H9 (cell line): Measurements from ENCODE around the gene YPEL1. TPM values are rescaled to one million over a fixed set of nuclear protein-coding genes. Genes with fewer than 3 reads are reported as not detected.

Experiments used
- DNase-seq: peaks from one replicate; pipeline ENCODE4 v3.0.0-alpha.2; 2017
- H2AFZ ChIP-seq: one replicate; pipeline ENCODE4 v1.6.1; 2013; ENCODE audit warnings: mild to moderate bottlenecking, low read length, control low read depth, moderate library complexity
- H2AK5ac ChIP-seq: 2 replicates; pipeline ENCODE4 v1.6.1; 2013; ENCODE audit warnings: low read length, control low read depth, mixed read lengths; ENCODE audit not compliant: insufficient read length
- H2BK120ac ChIP-seq: one replicate; pipeline ENCODE4 v1.6.1; 2013; ENCODE audit warnings: low read depth, mild to moderate bottlenecking, low read length, control low read depth, inconsistent platforms; ENCODE audit not compliant: poor library complexity, severe bottlenecking
- H2BK12ac ChIP-seq: 2 replicates; pipeline ENCODE4 v1.6.1; 2013; ENCODE audit warnings: low read length, control low read depth, mixed read lengths, low read depth; ENCODE audit not compliant: insufficient read length
- H2BK15ac ChIP-seq: 2 replicates; pipeline ENCODE4 v1.6.1; 2013; ENCODE audit warnings: low read depth, low read length, control low read depth
- H2BK20ac ChIP-seq: one replicate; pipeline ENCODE4 v1.6.1; 2013; ENCODE audit warnings: low read depth, mild to moderate bottlenecking, low read length, control low read depth, inconsistent platforms; ENCODE audit not compliant: poor library complexity, severe bottlenecking
- H2BK5ac ChIP-seq: 2 replicates; pipeline ENCODE4 v1.6.1; 2013; ENCODE audit warnings: low read length, control low read depth, mixed read lengths; ENCODE audit not compliant: insufficient read length
- H3K14ac ChIP-seq: 2 replicates; pipeline ENCODE4 v1.6.1; 2013; ENCODE audit warnings: low read length, control low read depth; ENCODE audit not compliant: insufficient read depth
- H3K18ac ChIP-seq: 2 replicates; pipeline ENCODE4 v1.6.1; 2013; ENCODE audit warnings: low read depth, mild to moderate bottlenecking, mixed read lengths, low read length, control low read depth; ENCODE audit not compliant: insufficient read length
- H3K23ac ChIP-seq: 2 replicates; pipeline ENCODE4 v1.6.1; 2013; ENCODE audit warnings: low read length, control low read depth, mixed read lengths, low read depth; ENCODE audit not compliant: insufficient read length
- H3K23me2 ChIP-seq: 2 replicates; pipeline ENCODE4 v1.6.1; 2013; ENCODE audit warnings: low read depth, mild to moderate bottlenecking, mixed read lengths, low read length, control low read depth; ENCODE audit not compliant: insufficient read length, poor library complexity, severe bottlenecking
- H3K27ac ChIP-seq: 2 replicates; pipeline ENCODE4 v1.5.1; 2013; ENCODE audit warnings: low read length, control low read depth, mixed read lengths, low read depth; ENCODE audit not compliant: insufficient read length
- H3K27me3 ChIP-seq: 2 replicates; pipeline ENCODE4 v1.6.1; 2013; ENCODE audit warnings: low read length, control low read depth, inconsistent platforms; ENCODE audit not compliant: insufficient read depth
- H3K4ac ChIP-seq: 2 replicates; pipeline ENCODE4 v1.6.1; 2013; ENCODE audit warnings: low read depth, mild to moderate bottlenecking, control low read depth, inconsistent platforms, low read length, moderate library complexity
- H3K4me1 ChIP-seq: 2 replicates; pipeline ENCODE4 v1.6.1; 2013; ENCODE audit warnings: low read length, control low read depth, inconsistent platforms; ENCODE audit not compliant: insufficient read depth
- H3K4me2 ChIP-seq: 2 replicates; pipeline ENCODE4 v1.6.1; 2013; ENCODE audit warnings: low read length, control low read depth, mixed read lengths; ENCODE audit not compliant: insufficient read length, insufficient read depth
- H3K56ac ChIP-seq: 2 replicates; pipeline ENCODE4 v1.6.1; 2013; ENCODE audit warnings: low read depth, mild to moderate bottlenecking, mixed read lengths, low read length, control low read depth; ENCODE audit not compliant: insufficient read length
- H3K79me1 ChIP-seq: 2 replicates; pipeline ENCODE4 v1.6.1; 2013; ENCODE audit warnings: low read depth, mild to moderate bottlenecking, moderate library complexity, low read length, control low read depth, inconsistent platforms; ENCODE audit not compliant: insufficient read depth, poor library complexity, severe bottlenecking
- H3K79me2 ChIP-seq: 2 replicates; pipeline ENCODE4 v1.6.1; 2013; ENCODE audit warnings: low read length, control low read depth, inconsistent platforms; ENCODE audit not compliant: insufficient read depth
- H3K9ac ChIP-seq: 2 replicates; pipeline ENCODE4 v1.6.1; 2013; ENCODE audit warnings: low read length, control low read depth, mixed read lengths; ENCODE audit not compliant: insufficient read length; ENCODE audit errors: extremely low read depth
- H3K9me3 ChIP-seq: one replicate; pipeline ENCODE4 v1.6.1; 2013; ENCODE audit warnings: low read depth, low read length, inconsistent platforms; ENCODE audit not compliant: control insufficient read depth
- H3T11ph ChIP-seq: one replicate; pipeline ENCODE4 v1.6.1; 2013; ENCODE audit warnings: mild to moderate bottlenecking, low read length, control low read depth, inconsistent platforms
- H4K20me1 ChIP-seq: one replicate; pipeline ENCODE4 v1.6.1; 2013; ENCODE audit not compliant: control insufficient read depth, insufficient read length, insufficient read depth
- H4K5ac ChIP-seq: 2 replicates; pipeline ENCODE4 v1.6.1; 2013; ENCODE audit warnings: low read depth, mild to moderate bottlenecking, mixed read lengths, low read length, control low read depth; ENCODE audit not compliant: insufficient read length
- H4K8ac ChIP-seq: replicated peaks from 2 replicates; pipeline ENCODE4 v1.6.1; 2013; ENCODE audit warnings: low read length, control low read depth, mixed read lengths, low read depth; ENCODE audit not compliant: insufficient read length
- H4K91ac ChIP-seq: 2 replicates; pipeline ENCODE4 v1.6.1; 2013; ENCODE audit warnings: low read depth, mild to moderate bottlenecking, moderate library complexity, mixed read lengths, low read length, control low read depth; ENCODE audit not compliant: insufficient read length
- H3K27ac Mint-ChIP-seq, 3 experiments: 2 replicates in 2 of 3; 3 replicates in 1 of 3; pipeline ENCODE4 v1.8.0; 2020 to 2021; ENCODE audit warnings: mixed read lengths in 3 of 3, mild to moderate bottlenecking in 1 of 3, moderate library complexity in 1 of 3
- H3K27me3 Mint-ChIP-seq: 2 replicates; pipeline ENCODE4 v1.8.0; 2021; ENCODE audit warnings: low read depth, mild to moderate bottlenecking, moderate library complexity, mixed read lengths
- H3K36me3 Mint-ChIP-seq, 3 experiments: 2 replicates in 2 of 3; 3 replicates in 1 of 3; pipeline ENCODE4 v1.8.0; 2020 to 2021; ENCODE audit warnings: low read depth in 3 of 3, mixed read lengths in 3 of 3; ENCODE audit not compliant: insufficient read depth in 1 of 3
- H3K4me1 Mint-ChIP-seq, 2 experiments: 2 replicates each; pipeline ENCODE4 v1.8.0; 2020; ENCODE audit warnings: mixed read lengths in 2 of 2
- H3K4me3 Mint-ChIP-seq, 2 experiments: 2 replicates in 1 of 2; 3 replicates in 1 of 2; pipeline ENCODE4 v1.8.0; 2020 to 2021; ENCODE audit warnings: mild to moderate bottlenecking in 2 of 2, mixed read lengths in 2 of 2, moderate library complexity in 1 of 2
- H3K9me3 Mint-ChIP-seq, 2 experiments: 2 replicates in 1 of 2; 3 replicates in 1 of 2; pipeline ENCODE4 v1.8.0; 2020; ENCODE audit warnings: mild to moderate bottlenecking in 2 of 2, mixed read lengths in 2 of 2, moderate library complexity in 1 of 2
- CTCF ChIP-seq: fragments of 200-600 bp; sonication (generic); conservative IDR thresholded peaks from 3 replicates; pipeline ENCODE4 v1.8.0; 2021; ENCODE audit warnings: antibody characterized with exemption, mild to moderate bottlenecking
- WGBS: extraction: QIAGEN DNeasy Blood & Tissue Kit; methylation state at CpG from one replicate; pipeline ENCODE4 v1.1.7; 2013; ENCODE audit warnings: missing lambda C conversion rate, low lambda C conversion rate, mixed read lengths; ENCODE audit not compliant: insufficient read length; ENCODE audit errors: extremely low coverage; 5-methylcytosine and 5-hydroxymethylcytosine counted together
- total RNA-seq: library from RNA; stranded (reverse); gene quantifications from 2 replicates; pipeline ENCODE4 v1.2.1, GENCODE V29; 2021

YPEL1 gene
- total RNA-seq, 1 experiment from 2014 or later: 5.4 TPM

DNA sequence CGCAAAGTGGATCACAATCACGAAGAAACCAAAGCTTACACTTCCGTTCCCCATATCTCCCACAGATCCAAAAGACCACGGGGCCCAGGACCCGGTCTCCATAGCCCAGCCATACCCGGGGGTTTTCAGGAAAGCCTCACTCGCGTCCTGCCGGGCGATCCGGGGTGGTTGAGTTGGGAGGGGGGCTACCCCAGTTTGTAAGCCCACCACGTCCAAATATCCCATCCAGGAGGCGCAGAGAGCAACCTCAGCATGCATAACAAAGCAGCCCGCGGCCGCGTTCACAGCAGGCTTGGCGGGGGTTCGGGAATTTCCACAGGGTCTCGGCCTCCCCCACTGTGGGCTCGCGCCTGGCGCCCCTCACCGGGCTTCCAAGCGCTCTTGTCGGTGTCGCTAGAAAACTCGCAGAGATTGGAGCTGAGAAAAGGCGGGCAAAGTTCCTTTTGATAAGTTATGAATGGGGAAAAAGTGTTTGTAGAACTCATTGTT lies 84.0 kb downstream of the YPEL1 start:
- Histone ChIP-seq H3K56ac (no peak overlapping the region), H3T11ph (no peak overlapping the region), H2BK120ac (no peak overlapping the region), H3K18ac (peak overlapping the region; percentile 82), H3K4ac (peak overlapping the region; percentile 81; the same call in 1 of the 2 replicates), H3K79me1 (no peaks in the 10 kb centered on the region), H3K9me3 (no peaks in the 10 kb centered on the region), H2AK5ac (no peak overlapping the region), H3K14ac (peak overlapping the region; percentile 65), H2BK15ac (no peak overlapping the region), H3K4me1 (peaks cover under 1% of the 10 kb centered on the region; the same call in 1 of the 2 replicates), H3K27ac (no peak overlapping the region), H2AFZ (peak overlapping the region; percentile 59), H2BK12ac (no peak overlapping the region), H4K20me1 (no peaks in the 10 kb centered on the region), H4K8ac (no peak overlapping the region), H3K79me2 (no peaks in the 10 kb centered on the region), H3K23me2 (peaks cover 18% of the 10 kb centered on the region), H3K9ac (peak overlapping the region; percentile 61), H3K4me2 (peak overlapping the region; percentile 86), H4K91ac (no peak overlapping the region), H4K5ac (no peak overlapping the region), H2BK20ac (no peak overlapping the region), H3K27me3 (no peaks in the 10 kb centered on the region), H3K23ac (no peak overlapping the region), H2BK5ac (no peak overlapping the region)
- DNase-seq: peak; percentile 51
- H3K36me3 Mint-ChIP-seq: peaks cover 13 to 30% (median 16%) of the 10 kb centered on the region in 3 experiments; a peak in 6 of 7 replicates
- H3K4me3 Mint-ChIP-seq: peak overlapping the region; percentile 84 to 92
- no peaks in the 10 kb centered on the region for H3K27me3 Mint-ChIP-seq
- TF ChIP-seq CTCF: no peak
- H3K4me1 Mint-ChIP-seq: peaks cover 20 to 23% of the 10 kb centered on the region in 2 experiments
- no peaks in the 10 kb centered on the region for H3K9me3 Mint-ChIP-seq
- H3K27ac Mint-ChIP-seq: peak overlapping the region; percentile 83 to 96 (median 96)
- WGBS: no CpG with 5 or more reads among the region's 29 CpGs
